Stimulated activated CD4-positive, alpha-beta T cell treated with anti-CD3 and anti-CD28 coated beads, Interleukin-4, amount 100 ng/mL, for 48 hours (primary cell): ENCODE data around the gene SLC12A2.

ENCODE experiments used
- DNase-seq, 2 donors: peaks; one replicate each; pipeline ENCODE4 v3.0.0-alpha.2; 2020; ENCODE audit warnings: low read depth in 2 of 2

The SLC12A2 gene

GRCh38 chr5:128169401-128170017 lies 85.9 kb downstream of the SLC12A2 start:
- DNase-seq: no peak

- no peak for DNase-seq
These were observed 88.5 kb downstream of the SLC12A2 start for GRCh38 chr5:128172102-128172501.

DNA sequence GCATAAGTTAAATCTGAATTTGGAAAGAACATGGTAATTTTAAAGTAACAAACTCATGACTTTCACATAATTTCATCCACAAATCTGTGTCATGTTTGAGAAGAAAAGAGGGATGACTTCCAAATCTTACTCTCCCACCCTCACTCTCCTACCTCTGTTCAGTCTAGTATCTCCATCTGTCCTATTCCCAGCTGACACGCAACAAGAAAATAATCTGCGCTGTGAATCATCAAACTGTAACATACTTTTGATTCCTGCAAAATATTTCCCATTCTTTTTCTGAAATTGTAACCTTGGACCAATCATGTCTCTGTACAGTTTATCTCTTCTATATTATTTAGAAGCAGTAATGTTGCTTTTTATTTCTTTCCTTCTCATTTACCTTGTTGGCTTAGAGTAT lies 91.4 kb downstream of the SLC12A2 start:
- DNase-seq: no peak

- no peak for DNase-seq
These were observed 108.8 kb downstream of the SLC12A2 start for GRCh38 chr5:128192368-128192767.

DNA sequence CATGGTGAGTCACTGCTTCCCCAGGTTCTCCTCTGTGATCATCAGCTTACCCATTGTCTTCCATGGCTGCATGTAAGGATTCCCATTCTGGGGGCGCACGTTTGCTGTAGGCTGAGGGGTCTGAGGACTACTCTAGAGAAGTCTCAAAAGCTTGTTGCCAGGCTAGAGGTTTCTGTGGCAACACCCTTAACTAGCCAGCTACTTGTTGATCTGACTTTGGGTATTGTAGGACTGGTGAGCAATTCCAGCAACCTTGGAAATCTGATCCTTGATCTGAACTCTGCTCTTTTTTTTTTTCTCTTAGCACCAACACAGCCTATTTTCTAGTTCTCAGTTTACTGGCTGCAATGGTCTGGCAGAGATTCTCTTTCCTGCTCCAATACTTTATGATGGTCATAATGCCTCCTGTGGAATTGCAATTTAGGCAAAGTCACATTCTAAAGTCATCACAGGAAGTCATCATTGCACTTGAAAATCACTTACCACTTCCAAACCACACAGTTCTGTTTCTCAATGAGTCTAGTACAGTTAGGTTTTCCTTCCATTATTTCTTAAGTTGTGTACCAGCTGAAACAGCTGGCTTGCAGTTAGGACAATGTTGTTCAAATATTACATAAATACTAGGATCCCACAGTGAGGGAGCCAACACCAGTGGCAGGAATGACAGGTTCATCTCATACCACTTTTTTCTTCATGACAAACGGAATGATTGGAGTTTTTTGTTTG lies 110.3 kb downstream of the SLC12A2 start:
- no peak for DNase-seq

DNA sequence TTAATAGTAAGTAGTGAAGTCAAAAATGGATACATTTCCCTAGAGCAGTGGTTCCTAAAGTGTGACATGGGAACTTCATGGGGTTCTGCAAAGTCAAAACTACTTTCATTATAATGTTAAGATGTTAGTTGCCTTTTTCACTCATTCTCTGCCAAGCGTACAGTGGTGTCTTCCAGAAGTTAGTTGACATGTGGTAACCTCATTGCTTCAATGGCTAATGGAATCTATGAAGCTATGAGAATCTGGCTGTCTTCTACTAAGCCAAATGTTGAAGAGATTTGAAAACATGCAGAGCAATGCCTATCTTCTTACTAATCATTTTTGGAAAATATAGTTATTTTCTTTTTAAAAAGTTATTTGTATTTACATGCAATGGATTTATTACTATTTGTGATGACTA lies 111.8 kb downstream of the SLC12A2 start:
- no peak for DNase-seq

- DNase-seq: no peak
These were observed 112.5 kb downstream of the SLC12A2 start for GRCh38 chr5:128196080-128196479.

GRCh38 chr5:128196791-128197190 lies 113.2 kb downstream of the SLC12A2 start:
- no peak for DNase-seq

DNA sequence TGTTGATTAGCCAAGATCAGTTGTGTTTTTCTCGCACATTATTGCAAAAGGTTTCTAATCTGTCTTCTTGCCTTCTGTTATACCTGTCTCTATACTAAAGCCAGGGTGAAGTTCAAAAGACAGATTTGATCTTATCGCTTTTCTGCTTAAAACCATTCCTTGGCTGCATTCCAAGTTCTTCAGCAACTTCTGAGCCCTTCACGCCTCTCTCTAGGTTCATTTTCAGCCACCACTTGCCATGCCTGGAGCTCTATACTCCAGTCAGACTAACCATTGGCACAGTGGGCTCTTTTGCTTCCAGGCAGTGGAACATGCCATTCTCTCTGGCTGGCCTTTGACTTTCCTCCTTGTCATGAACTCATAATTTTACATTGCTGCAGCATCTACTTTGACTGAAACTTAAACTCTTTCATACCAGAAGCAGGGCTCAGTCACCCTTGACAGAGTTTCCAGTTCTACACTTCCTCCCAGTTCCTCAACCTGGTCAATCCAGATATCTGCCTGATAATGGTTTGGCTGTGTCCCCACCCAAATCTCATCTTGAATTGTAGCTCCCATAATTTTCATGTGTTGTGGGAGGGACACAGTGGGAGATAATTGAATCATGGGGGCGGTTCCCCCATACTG lies 114.4 kb downstream of the SLC12A2 start:
- DNase-seq: no peak

GRCh38 chr5:128199104-128199503 lies 115.5 kb downstream of the SLC12A2 start:
- DNase-seq: no peak

DNA sequence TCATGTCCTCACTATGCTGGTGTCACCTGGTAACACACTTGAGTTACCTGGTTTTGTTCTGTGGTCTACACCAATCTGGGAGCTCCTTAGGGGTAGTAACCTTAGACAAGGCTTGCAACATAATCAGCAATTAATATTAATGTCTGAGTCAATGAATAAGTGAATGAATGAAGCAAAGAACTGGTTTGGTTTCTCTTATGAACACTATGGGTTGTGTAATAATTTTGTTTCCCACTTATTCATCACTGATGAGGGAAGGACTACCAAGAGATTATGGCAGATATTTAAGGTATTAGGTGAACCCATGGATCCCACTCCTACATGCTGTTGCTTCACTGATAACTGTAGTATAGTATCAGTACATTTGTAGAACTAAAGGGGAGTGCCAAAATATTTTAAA lies 116.0 kb downstream of the SLC12A2 start:
- no peak for DNase-seq

DNA sequence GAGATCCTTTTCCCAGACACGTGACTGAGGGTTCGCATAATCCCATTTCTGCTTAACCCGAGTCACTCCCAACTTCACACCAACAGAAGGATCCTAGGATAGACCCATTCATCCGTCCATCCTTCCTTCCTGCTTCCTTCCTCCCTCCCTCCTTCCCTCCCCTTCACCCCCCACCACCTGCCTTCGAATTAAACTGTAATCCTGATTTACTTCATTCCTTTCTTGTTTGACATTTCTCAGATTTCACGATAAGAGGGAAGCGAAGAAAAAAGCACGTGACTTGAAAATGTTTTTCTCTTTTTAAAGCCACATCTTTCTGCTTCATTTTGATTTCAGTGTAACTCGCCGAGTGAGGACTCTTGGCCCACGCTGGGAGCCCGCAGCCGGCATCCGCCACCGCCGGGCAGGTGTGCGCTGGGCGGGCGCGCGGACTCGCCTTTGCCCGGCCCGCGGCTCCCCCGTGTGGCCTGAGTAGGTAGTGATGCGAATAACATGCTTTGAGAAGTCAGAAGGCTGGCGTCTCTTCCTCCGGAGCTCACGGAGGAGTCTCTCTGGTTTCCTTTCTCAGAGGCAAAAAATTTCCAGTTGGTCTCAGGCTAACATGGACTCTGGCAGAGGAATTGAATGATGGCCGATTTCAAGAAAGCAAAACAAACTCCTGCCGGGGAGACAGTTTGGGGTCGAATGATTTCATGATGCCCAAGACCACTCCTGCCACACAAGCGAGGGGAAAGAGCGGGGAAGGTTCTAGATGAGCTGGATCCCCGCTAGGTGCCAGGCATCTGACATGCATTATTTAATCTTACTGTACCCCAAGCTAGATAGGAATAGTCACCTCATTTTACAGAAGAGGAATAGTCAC lies 117.7 kb downstream of the SLC12A2 start:
- DNase-seq: peak; percentile 77 to 84

DNA sequence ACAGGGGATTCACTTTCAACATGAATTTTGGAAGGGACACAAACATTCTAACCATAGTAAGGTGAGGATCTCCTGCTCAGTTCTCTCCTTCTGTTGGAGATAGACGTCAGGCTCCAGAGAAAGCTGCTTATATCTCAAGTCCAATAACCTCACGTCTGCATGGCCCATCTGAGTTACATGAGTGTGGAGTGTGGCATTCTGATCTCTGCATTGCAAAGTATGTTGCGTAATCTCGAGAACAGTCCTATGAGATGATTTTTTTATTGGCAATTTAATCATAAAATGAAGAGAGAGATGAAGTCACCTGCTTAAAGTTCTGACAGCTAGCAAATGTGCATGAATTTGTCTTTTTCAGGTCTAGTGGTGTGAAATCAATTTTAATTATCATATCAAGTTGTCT lies 118.8 kb downstream of the SLC12A2 start:
- no peak for DNase-seq

DNA sequence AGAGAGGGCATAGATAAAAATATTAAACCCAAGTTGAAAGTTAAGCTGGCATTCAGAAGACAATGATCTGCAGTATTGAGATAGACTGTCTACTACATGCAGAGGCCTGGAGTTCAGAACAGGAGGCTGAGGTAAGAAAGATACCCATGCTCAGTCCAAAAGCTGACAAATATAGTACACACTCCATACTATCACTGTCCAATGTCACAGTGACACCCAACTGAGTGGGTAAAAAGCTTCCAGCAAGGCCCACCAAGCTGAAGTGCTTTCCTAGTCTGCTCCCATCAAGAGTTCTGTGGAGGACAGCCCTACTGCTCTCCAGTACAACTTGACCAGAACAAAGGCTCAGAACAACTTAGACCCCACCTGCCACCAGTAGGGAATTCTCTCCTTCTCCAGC lies 124.9 kb downstream of the SLC12A2 start:
- no peak for DNase-seq

- no peak for DNase-seq
These were observed 128.7 kb downstream of the SLC12A2 start for GRCh38 chr5:128212191-128212806.

DNA sequence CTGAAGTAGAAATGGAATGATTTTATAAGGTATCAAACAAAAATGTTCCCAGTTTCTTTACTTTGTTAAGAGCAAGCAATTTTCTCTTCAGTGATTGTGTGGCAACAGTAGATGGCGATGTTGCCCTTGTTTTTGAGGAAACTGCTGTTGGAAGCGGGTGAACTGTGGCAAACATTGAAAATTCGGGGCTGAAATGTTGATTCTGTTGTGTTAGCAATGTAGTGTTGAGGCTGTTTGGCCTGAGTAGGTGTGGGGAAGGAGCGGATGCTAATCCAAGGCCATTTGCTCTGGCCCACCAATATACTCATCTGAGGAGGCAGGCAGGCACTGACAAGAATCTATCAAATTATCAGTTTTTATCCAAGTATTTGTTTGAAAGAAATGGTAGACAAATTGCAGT lies 129.8 kb downstream of the SLC12A2 start:
- DNase-seq: peak in 1 of 2 donors; percentile 24

DNA sequence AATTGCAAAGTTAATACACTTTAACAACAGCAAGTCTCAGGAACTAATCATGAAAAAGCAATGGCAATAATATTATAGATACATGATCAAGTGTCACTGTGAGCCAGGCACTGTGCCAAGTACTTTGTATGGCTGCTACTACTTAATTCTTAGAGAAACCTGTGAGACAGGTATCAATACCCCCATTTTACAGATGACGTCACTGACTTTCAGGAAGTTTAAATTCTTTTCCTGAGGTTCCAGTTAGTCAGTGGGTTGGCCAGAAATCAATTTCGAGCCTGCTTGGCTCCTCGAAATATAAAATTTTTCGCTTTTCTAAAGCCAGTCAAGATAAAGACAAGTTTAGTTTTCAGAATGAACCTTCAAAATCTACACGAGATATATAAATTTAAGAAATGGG lies 130.3 kb downstream of the SLC12A2 start:
- no peak for DNase-seq

DNA sequence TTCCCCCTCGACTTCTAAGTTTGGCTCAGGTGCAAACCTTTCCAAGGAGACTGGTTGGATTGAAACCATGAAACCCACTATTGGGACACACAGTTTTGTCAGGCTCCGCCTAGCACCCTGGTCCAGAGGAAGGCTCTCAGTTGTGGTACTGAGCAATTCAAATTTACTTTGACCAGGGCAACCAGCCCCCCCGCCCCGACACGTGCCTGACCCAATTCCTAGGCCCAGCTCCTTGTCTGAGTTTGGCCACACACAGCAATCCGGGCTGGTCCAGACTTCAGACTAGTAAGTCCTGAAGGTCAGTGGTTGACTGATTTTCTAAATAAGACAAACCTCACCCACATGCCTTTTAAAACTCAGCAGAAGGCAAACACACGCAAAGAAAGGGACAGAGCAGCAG lies 132.7 kb downstream of the SLC12A2 start:
- no peak for DNase-seq

DNA sequence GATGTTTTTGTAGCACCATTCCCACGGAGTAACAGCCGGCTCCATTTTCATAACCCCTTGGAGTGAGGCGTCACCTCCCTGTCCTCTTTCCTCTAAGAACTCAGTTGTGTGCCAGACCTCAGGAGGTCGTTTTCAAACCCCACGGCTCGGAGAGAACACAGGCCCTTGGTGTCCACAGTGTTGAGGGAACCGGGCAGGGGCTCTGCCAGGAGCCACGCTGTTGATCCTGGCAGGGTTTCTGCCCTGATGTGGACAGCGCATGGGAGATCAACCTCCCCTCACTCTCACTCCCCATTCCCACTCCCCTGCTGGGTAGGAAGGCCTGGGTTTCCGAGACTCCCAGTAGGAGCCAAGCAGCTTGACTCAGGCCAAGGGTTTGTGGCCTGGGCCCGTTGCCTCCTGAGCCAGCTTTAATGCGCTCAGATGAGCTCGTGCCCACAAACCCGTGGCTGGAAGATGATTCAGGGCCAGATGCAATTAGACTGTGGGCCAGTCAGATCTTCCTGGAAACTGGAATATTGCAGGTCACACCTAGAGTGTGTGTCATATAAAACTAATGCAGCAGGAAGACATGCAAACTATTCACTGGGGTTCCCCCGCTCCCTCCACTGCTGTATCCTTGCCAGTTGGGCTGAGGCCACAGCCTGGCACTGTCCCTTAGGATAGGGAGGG lies 133.4 kb downstream of the SLC12A2 start:
- no peak for DNase-seq

- no peak for DNase-seq
These were observed 137.3 kb downstream of the SLC12A2 start for GRCh38 chr5:128220841-128221240.

GRCh38 chr5:128224336-128224735 lies 140.8 kb downstream of the SLC12A2 start:
- DNase-seq: no peak
